SK-N-SH treated with all-trans-retinoic acid at 6 μM for 48 hours (cell line): ENCODE measurements around the gene DEDD2.

Source experiments
- ARNTL ChIP-seq: fragments of 450-650 bp; formaldehyde crosslinking; IDR thresholded peaks from 2 replicates; pipeline ENCODE4 v1.5.0; 2020; ENCODE audit warnings: low read depth, mild to moderate bottlenecking, moderate library complexity, borderline replicate concordance
- BACH2 ChIP-seq: fragments of 250-450 bp; sonication (Bioruptor Pico); IDR thresholded peaks from 2 replicates; pipeline ENCODE4 v1.9.0; 2021; ENCODE audit warnings: mild to moderate bottlenecking, borderline replicate concordance
- CSDC2 ChIP-seq: fragments of 250-450 bp; sonication (Bioruptor Pico); IDR thresholded peaks from 2 replicates; pipeline ENCODE4 v1.5.0; 2020; ENCODE audit warnings: mild to moderate bottlenecking, moderate library complexity
- PATZ1 ChIP-seq: fragments of 250-450 bp; sonication (Bioruptor Pico); IDR thresholded peaks from 2 replicates; pipeline ENCODE4 v1.8.0; 2020; ENCODE audit warnings: mild to moderate bottlenecking, moderate library complexity, borderline replicate concordance
- PPARA ChIP-seq: fragments of 250-450 bp; sonication (Bioruptor Pico); IDR thresholded peaks from 2 replicates; pipeline ENCODE4 v1.5.0; 2020; ENCODE audit warnings: mild to moderate bottlenecking, borderline replicate concordance
- RARB ChIP-seq: fragments of 250-450 bp; sonication (Bioruptor Pico); IDR thresholded peaks from 2 replicates; pipeline ENCODE4 v1.8.0; 2021; ENCODE audit warnings: mild to moderate bottlenecking, moderate library complexity
- SNAI2 ChIP-seq: fragments of 250-450 bp; sonication (Bioruptor Pico); IDR thresholded peaks from 2 replicates; pipeline ENCODE4 v1.5.0; 2020; ENCODE audit warnings: mild to moderate bottlenecking, moderate library complexity
- TCF4 ChIP-seq: fragments of 250-450 bp; sonication (Bioruptor Pico); IDR thresholded peaks from 2 replicates; pipeline ENCODE4 v1.8.0; 2021; ENCODE audit warnings: mild to moderate bottlenecking, moderate library complexity, borderline replicate concordance
- ZFP30 ChIP-seq: fragments of 450-650 bp; formaldehyde crosslinking; IDR thresholded peaks from 2 replicates; pipeline ENCODE4 v1.5.0; 2022; ENCODE audit warnings: mild to moderate bottlenecking, moderate library complexity
- ZNF565 ChIP-seq: fragments of 450-650 bp; formaldehyde crosslinking; conservative IDR thresholded peaks from 2 replicates; pipeline ENCODE4 v1.5.0; 2020; ENCODE audit warnings: low read depth, mild to moderate bottlenecking, moderate library complexity
- TF ChIP-seq, protein P1 (sequence below): fragments of 250-450 bp; sonication (Bioruptor Pico); IDR thresholded peaks from 2 replicates; pipeline ENCODE4 v1.5.1; 2021; ENCODE audit warnings: mild to moderate bottlenecking, moderate library complexity
- TF ChIP-seq, protein P2 (sequence below): fragments of 250-450 bp; sonication (Bioruptor Pico); IDR thresholded peaks from 2 replicates; pipeline ENCODE4 v1.5.1; 2020; ENCODE audit warnings: low read depth, mild to moderate bottlenecking, moderate library complexity

GRCh38 chr19:42249769-42250168 lies 32.3 kb upstream of the DEDD2 start:
- TF ChIP-seq TCF4 (CRISPR knock-in tag) (no peak), BACH2 (CRISPR knock-in tag) (no peak), PPARA (CRISPR knock-in tag) (no peak), ZFP30 (CRISPR knock-in tag) (no peak), PATZ1 (CRISPR knock-in tag) (no peak), ZNF565 (no peak), SNAI2 (CRISPR knock-in tag) (no peak), RARB (CRISPR knock-in tag) (no peak), ARNTL (CRISPR knock-in tag) (no peak), CSDC2 (CRISPR knock-in tag) (no peak)
- TF ChIP-seq, protein P1, sequence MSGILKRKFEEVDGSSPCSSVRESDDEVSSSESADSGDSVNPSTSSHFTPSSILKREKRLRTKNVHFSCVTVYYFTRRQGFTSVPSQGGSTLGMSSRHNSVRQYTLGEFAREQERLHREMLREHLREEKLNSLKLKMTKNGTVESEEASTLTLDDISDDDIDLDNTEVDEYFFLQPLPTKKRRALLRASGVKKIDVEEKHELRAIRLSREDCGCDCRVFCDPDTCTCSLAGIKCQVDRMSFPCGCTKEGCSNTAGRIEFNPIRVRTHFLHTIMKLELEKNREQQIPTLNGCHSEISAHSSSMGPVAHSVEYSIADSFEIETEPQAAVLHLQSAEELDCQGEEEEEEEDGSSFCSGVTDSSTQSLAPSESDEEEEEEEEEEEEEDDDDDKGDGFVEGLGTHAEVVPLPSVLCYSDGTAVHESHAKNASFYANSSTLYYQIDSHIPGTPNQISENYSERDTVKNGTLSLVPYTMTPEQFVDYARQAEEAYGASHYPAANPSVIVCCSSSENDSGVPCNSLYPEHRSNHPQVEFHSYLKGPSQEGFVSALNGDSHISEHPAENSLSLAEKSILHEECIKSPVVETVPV (CRISPR knock-in tag), result no peak
- TF ChIP-seq, protein P2, sequence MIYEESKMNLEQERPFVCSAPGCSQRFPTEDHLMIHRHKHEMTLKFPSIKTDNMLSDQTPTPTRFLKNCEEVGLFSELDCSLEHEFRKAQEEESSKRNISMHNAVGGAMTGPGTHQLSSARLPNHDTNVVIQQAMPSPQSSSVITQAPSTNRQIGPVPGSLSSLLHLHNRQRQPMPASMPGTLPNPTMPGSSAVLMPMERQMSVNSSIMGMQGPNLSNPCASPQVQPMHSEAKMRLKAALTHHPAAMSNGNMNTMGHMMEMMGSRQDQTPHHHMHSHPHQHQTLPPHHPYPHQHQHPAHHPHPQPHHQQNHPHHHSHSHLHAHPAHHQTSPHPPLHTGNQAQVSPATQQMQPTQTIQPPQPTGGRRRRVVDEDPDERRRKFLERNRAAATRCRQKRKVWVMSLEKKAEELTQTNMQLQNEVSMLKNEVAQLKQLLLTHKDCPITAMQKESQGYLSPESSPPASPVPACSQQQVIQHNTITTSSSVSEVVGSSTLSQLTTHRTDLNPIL (CRISPR knock-in tag), result no peak
